Stomach (tissue), 9 donors: ENCODE measurements around the gene PLCG2. TPM values are rescaled to one million over a fixed set of nuclear protein-coding genes. Genes with fewer than 3 reads are reported as not detected.

Experiments
- DNase-seq, 2 donors: peaks; one replicate each; pipeline versions ENCODE4 v3.0.0 to v3.0.0-alpha.2; 2013 to 2019
- H3K27ac ChIP-seq, 5 donors: fragments of 200-600 bp in 4 of 5; sonication (generic) in 4 of 5; one replicate each; pipeline ENCODE4 v1.5.1; 2013 to 2019; ENCODE audit warnings: mild to moderate bottlenecking in 1 of 5, moderate library complexity in 1 of 5
- H3K27me3 ChIP-seq, 3 donors: fragments of 200-600 bp; sonication (generic); one replicate each; pipeline ENCODE4 v1.5.1; 2017 to 2019; ENCODE audit warnings: mixed run types in 1 of 3
- H3K36me3 ChIP-seq, 4 donors: fragments of 200-600 bp; sonication (generic); 1 replicate in 3 of 4; 2 replicates in 1 of 4; pipeline ENCODE4 v1.5.1; 2016 to 2019
- H3K4me1 ChIP-seq, 4 donors: fragments of 200-600 bp; sonication (generic); one replicate each; pipeline ENCODE4 v1.5.1; 2016 to 2019
- H3K4me3 ChIP-seq, 4 donors: fragments of 200-600 bp; sonication (generic) in 3 of 4; one replicate each; pipeline ENCODE4 v1.5.1; 2016 to 2019; ENCODE audit warnings: mild to moderate bottlenecking in 1 of 4
- H3K9me3 ChIP-seq, 4 donors: fragments of 200-600 bp; sonication (generic); one replicate each; pipeline ENCODE4 v1.5.1; 2016 to 2019
- CTCF ChIP-seq, 7 experiments: fragments of 450-650 bp in 4 of 7; fragments of 200-600 bp in 3 of 7; sonication (generic) in 3 of 7; IDR thresholded peaks; one replicate each; pipeline ENCODE4 v1.5.1; 2016 to 2019; ENCODE audit warnings: antibody characterized with exemption in 7 of 7, control low read depth in 2 of 7, mild to moderate bottlenecking in 1 of 7
- EP300 ChIP-seq: sonication (generic); formaldehyde crosslinking; IDR thresholded peaks from one replicate; pipeline ENCODE4 v1.6.1; 2017; ENCODE audit warnings: antibody characterized with exemption
- POLR2A ChIP-seq, 4 donors: fragments of 450-650 bp; IDR thresholded peaks; one replicate each; pipeline ENCODE4 v1.6.1; 2016; ENCODE audit warnings: antibody characterized with exemption in 4 of 4, control low read depth in 2 of 4, mild to moderate bottlenecking in 1 of 4, moderate library complexity in 1 of 4
- POLR2AphosphoS5 ChIP-seq, 3 donors: sonication (generic); formaldehyde crosslinking; IDR thresholded peaks; one replicate each; pipeline ENCODE4 v1.6.1; 2016; ENCODE audit warnings: antibody characterized with exemption in 3 of 3
- WGBS, 5 donors: extraction: QIAGEN DNeasy Blood & Tissue Kit in 3 of 5; methylation state at CpG; one replicate each; pipeline versions ENCODE4 v1.1.5 to v1.1.7; 2013 to 2018; 5-methylcytosine and 5-hydroxymethylcytosine counted together
- intact Hi-C: fragments of 100-400 bp; cut with DNase I; formaldehyde crosslinking; loops from one replicate; pipeline ENCODE4 v1.15.1; 2023; ENCODE audit warnings: low total_unique reads
- polyA plus RNA-seq, 3 donors: library from polyadenylated mRNA; stranded (reverse); fragments of 200-250 nt; gene quantifications; one replicate each; pipeline ENCODE4 v1.2.3, GENCODE V29; 2013
- total RNA-seq, 5 donors: library from RNA; depleted of rRNA; stranded (reverse); fragments of >200 nt; gene quantifications; one replicate each; pipeline versions ENCODE4 v1.1.0 to v1.2.3, GENCODE V29; 2014 to 2016
- donor health status: healthy with polysubstance abuse.
- donor health status: Bipolar disorder and iron deficiency.
- donor health status: healthy.

PLCG2 gene
- total and polyA plus RNA-seq, 8 donors, result 0.87 to 68.5 (median 11.1) TPM

- DNase-seq, result no peak
- no peaks in the 10 kb centered on the region for H3K9me3 ChIP-seq
- intact Hi-C loops, result no loop called here
- TF ChIP-seq EP300 (no peak), POLR2A (IDR thresholded peaks at IDR 0.05) (no peak), CTCF (IDR thresholded peaks at IDR 0.05) (no peak), POLR2AphosphoS5 (IDR thresholded peaks at IDR 0.05) (no peak)
- H3K4me1 ChIP-seq, result no peaks in the 10 kb centered on the region
- 81 to 96% (median 87%) methylated on average over 1 of the region's 1 CpG for WGBS, 5 donors
- no peak overlapping the region for H3K4me3 ChIP-seq
- H3K27ac ChIP-seq, result peak overlapping the region in 2 of 5 donors; percentile 33
- H3K36me3 ChIP-seq, result no peaks in the 10 kb centered on the region
- no peaks in the 10 kb centered on the region for H3K27me3 ChIP-seq
These were observed 44.6 kb downstream of the PLCG2 start for GRCh38 chr16:81823734-81824133.

- 85 to 91% (median 87%) methylated on average over 5 of the region's 5 CpGs for WGBS, 5 donors
- no peak for DNase-seq
- Histone ChIP-seq H3K4me1 (peaks cover 0 to 15% (median 4%) of the 10 kb centered on the region in 4 donors), H3K27me3 (no peaks in the 10 kb centered on the region), H3K27ac (no peak overlapping the region), H3K36me3 (no peaks in the 10 kb centered on the region), H3K9me3 (no peaks in the 10 kb centered on the region), H3K4me3 (no peak overlapping the region)
- no peak for TF ChIP-seq POLR2A (IDR thresholded peaks at IDR 0.05)
- TF ChIP-seq CTCF (IDR thresholded peaks at IDR 0.05), result no peak
- no peak for TF ChIP-seq EP300
- no peak for TF ChIP-seq POLR2AphosphoS5 (IDR thresholded peaks at IDR 0.05)
- intact Hi-C loops, result no loop called here
These were observed 47.4 kb downstream of the PLCG2 start for GRCh38 chr16:81826523-81826922.

- 24 to 49% (median 36%) methylated on average over 8 to 9 of the region's 9 CpGs for WGBS, 5 donors
- TF ChIP-seq POLR2A (IDR thresholded peaks at IDR 0.05) (no peak), POLR2AphosphoS5 (IDR thresholded peaks at IDR 0.05) (no peak), EP300 (no peak), CTCF (IDR thresholded peaks at IDR 0.05) (no peak)
- H3K27ac ChIP-seq, result peak overlapping the region in 2 of 5 donors; percentile 58 to 60
- H3K4me1 ChIP-seq, result peaks cover 0 to 32% (median 9%) of the 10 kb centered on the region in 4 donors
- no peaks in the 10 kb centered on the region for H3K27me3 ChIP-seq
- intact Hi-C loops, result no loop called here
- no peaks in the 10 kb centered on the region for H3K9me3 ChIP-seq
- DNase-seq, result no peak
- no peaks in the 10 kb centered on the region for H3K36me3 ChIP-seq
- no peak overlapping the region for H3K4me3 ChIP-seq
These were observed 51.9 kb downstream of the PLCG2 start for GRCh38 chr16:81830845-81831540.

- intact Hi-C loops, result no loop called here
- WGBS, 5 donors, result 69 to 84% (median 74%) methylated on average over 5 to 8 of the region's 8 CpGs
- H3K27me3 ChIP-seq, result no peaks in the 10 kb centered on the region
- peaks cover 0 to 32% (median 9%) of the 10 kb centered on the region in 4 donors for H3K4me1 ChIP-seq
- no peaks in the 10 kb centered on the region for H3K36me3 ChIP-seq
- DNase-seq, result peak; percentile 50 to 62
- TF ChIP-seq POLR2AphosphoS5 (IDR thresholded peaks at IDR 0.05), result no peak
- H3K4me3 ChIP-seq, result no peak overlapping the region
- no peaks in the 10 kb centered on the region for H3K9me3 ChIP-seq
- peak overlapping the region in 2 of 5 donors; percentile 58 to 60 for H3K27ac ChIP-seq
These were observed 52.6 kb downstream of the PLCG2 start for GRCh38 chr16:81831722-81832126.
